ENCODE measurements around the gene PBX1.

PBX1 gene

DNA sequence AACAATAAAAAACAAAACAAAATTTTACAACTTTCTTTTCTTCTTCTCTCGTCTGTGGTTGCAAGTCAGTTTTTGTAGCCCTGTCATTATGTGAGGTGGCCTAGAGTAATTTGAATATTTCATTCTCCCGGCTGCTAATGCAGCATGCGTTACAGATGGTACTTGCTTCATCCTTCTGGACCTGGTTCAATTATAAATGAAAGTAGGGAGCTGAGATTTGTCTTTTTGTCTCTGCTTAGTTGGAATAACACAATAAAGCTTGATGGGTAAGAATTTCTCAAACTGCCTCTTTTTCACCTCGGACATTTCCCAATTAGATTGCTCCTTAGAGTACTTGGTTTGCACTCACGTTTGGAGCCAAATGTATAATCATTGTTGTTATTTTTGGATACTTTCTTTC, 201.6 kb downstream of the PBX1 start:
- Mint-ChIP-seq H3K9me3 (peaks cover 7% of the 10 kb centered on the region), H3K27me3 (no peaks in the 10 kb centered on the region), H3K27ac (no peak overlapping the region), H3K36me3 (no peaks in the 10 kb centered on the region), H3K4me3 (no peak overlapping the region), H3K4me1 (no peaks in the 10 kb centered on the region)

DNA sequence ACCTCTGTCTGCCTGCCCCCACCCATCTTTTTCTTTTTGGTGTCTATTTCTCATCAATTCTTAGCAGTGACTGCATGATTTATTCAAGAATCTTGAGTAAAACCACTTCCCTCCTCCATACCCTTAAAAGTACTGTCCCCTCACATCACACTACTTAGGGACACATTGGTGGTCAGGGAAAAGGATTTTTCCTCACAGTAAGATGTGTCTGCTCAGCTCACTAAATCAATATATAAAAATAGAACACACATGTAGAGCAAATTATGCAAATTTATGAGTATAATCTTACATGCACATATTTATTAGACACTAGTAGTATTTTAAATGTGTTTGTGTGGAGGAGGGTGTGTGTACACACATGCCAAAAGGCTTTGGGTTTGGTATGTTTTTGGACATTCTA, 202.0 kb downstream of the PBX1 start:
- Mint-ChIP-seq H3K4me3 (no peak overlapping the region), H3K9me3 (peaks cover 7% of the 10 kb centered on the region), H3K4me1 (no peaks in the 10 kb centered on the region), H3K36me3 (no peaks in the 10 kb centered on the region), H3K27ac (no peak overlapping the region), H3K27me3 (no peaks in the 10 kb centered on the region)

DNA sequence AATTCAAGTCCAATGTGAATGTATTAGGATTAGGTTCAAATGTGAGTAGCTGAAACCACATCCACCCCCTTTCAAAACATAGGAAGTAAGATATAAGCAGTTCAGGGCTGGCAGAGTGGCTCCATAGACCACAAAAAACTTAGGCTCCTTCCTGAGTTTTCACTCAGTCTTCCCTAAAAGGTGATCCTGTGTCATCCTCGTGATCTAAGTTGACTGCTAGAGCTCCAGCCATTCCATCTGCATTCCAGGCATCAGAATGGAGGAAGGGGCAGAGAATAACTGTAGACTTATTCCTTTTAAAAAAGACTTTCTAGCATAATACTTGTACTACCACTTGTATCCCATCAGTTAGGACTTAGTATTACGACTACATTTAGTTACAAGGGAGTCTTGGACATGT, 204.1 kb downstream of the PBX1 start:
- H3K27ac Mint-ChIP-seq, result no peak overlapping the region
- no peaks in the 10 kb centered on the region for H3K36me3 Mint-ChIP-seq
- peaks cover 7% of the 10 kb centered on the region for H3K9me3 Mint-ChIP-seq
- H3K4me3 Mint-ChIP-seq, result no peak overlapping the region
- no peaks in the 10 kb centered on the region for H3K27me3 Mint-ChIP-seq
- no peaks in the 10 kb centered on the region for H3K4me1 Mint-ChIP-seq

- no peaks in the 10 kb centered on the region for H3K27me3 Mint-ChIP-seq
- no peak overlapping the region for H3K4me3 Mint-ChIP-seq
- no peaks in the 10 kb centered on the region for H3K36me3 Mint-ChIP-seq
- no peak overlapping the region for H3K27ac Mint-ChIP-seq
- no peaks in the 10 kb centered on the region for H3K4me1 Mint-ChIP-seq
- peaks cover 7% of the 10 kb centered on the region for H3K9me3 Mint-ChIP-seq
Observed at GRCh38 chr1:164764333-164764732, 205.3 kb downstream of the PBX1 start.

- Mint-ChIP-seq H3K9me3 (peaks cover 7% of the 10 kb centered on the region), H3K27ac (no peak overlapping the region), H3K36me3 (no peaks in the 10 kb centered on the region), H3K27me3 (no peaks in the 10 kb centered on the region), H3K4me1 (no peaks in the 10 kb centered on the region), H3K4me3 (no peak overlapping the region)
Observed at GRCh38 chr1:164765557-164765956, 206.6 kb downstream of the PBX1 start.

DNA sequence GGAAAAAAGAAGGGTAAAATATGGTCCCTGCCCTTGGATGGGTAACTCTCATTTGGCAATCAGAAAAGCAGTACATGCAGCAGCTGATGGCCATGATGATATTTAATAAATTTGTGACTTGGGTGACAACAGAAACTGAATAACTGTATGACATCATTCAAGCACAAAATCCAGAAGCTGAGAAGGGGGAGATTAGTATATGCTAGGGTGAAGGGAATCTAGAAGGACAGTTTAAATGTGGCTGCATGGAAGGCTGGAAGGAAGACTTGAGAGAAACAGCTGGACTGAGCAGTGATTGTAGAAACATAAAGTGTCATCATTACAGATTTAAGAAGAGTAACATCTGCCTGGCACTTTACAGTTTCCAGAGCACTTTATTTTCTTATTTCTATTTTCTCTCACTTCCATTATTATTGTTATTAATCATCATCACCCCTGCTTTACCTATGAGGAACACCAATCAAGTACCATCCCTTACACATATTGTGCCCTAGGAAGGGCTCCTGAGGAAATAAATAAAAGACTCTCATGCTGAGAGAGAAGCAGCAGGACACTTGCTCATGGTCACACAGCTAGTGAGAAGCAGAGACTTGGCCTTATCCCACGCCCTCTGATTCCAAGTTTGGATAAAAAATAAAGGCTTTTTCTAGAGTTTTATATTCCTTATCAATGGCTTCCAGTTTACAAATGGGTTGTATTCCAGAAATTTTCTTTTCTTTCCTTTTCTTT, 207.2 kb downstream of the PBX1 start:
- Mint-ChIP-seq H3K36me3 (no peaks in the 10 kb centered on the region), H3K4me3 (no peak overlapping the region), H3K27ac (no peak overlapping the region), H3K27me3 (no peaks in the 10 kb centered on the region), H3K4me1 (no peaks in the 10 kb centered on the region), H3K9me3 (peaks cover 7% of the 10 kb centered on the region)

GRCh38 chr1:164767752-164768402, 208.9 kb downstream of the PBX1 start:
- H3K9me3 Mint-ChIP-seq, result no peaks in the 10 kb centered on the region
- no peaks in the 10 kb centered on the region for H3K36me3 Mint-ChIP-seq
- no peaks in the 10 kb centered on the region for H3K27me3 Mint-ChIP-seq
- H3K27ac Mint-ChIP-seq, result no peak overlapping the region
- H3K4me1 Mint-ChIP-seq, result no peaks in the 10 kb centered on the region
- no peak overlapping the region for H3K4me3 Mint-ChIP-seq

DNA sequence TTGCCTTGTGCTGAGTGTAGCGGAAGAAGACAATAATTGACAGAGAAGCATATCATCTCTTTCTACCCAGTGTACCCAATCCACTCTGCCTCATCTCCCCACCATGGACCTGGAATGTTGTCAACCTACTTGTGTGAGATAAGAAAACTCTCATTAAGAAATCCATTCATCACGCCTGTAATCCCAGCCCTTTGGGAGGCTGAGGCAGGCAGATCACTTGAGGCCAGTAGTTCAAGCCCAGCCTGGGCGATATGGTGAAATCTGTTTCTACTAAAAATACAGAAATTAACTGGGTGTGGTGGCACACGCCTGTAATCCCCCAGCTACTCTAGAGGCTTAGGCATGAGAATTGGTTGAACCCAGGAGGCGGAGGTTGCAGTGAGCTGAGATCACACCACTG, 209.6 kb downstream of the PBX1 start:
- Mint-ChIP-seq H3K4me1 (no peaks in the 10 kb centered on the region), H3K4me3 (no peak overlapping the region), H3K27me3 (no peaks in the 10 kb centered on the region), H3K27ac (no peak overlapping the region), H3K9me3 (no peaks in the 10 kb centered on the region), H3K36me3 (no peaks in the 10 kb centered on the region)

DNA sequence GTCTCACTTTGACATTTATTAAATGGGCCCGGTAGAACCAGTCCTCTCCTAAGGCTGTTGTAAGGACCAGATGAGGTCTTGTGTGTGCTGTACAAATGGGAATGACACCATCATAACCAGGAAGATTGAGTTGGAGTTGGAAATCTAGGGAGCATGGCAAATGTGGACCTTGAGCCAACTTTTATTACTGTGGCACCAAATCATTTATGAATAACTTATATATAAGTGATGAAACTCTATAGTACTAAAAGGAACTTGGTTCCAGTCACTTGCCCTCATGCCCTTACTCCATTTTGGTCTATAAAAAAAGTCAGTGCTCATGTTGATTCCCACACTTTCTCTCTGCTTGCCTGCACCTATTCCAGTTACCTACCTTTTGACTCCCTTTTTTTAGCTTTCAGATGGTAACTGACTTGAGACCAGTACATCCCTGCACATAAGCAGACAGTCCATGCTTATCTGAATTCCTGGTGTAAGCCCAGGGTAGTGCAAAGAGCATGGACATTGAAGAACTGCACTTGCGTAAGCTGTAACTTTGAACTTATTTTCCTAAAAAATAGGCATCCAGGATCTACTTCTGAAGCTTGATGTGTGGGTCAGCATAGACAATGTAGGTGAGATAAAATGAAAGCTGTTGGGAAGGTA, 210.6 kb downstream of the PBX1 start:
- Mint-ChIP-seq H3K9me3 (no peaks in the 10 kb centered on the region), H3K27ac (no peak overlapping the region), H3K4me1 (no peaks in the 10 kb centered on the region), H3K36me3 (no peaks in the 10 kb centered on the region), H3K4me3 (no peak overlapping the region), H3K27me3 (peaks cover 2% of the 10 kb centered on the region)

DNA sequence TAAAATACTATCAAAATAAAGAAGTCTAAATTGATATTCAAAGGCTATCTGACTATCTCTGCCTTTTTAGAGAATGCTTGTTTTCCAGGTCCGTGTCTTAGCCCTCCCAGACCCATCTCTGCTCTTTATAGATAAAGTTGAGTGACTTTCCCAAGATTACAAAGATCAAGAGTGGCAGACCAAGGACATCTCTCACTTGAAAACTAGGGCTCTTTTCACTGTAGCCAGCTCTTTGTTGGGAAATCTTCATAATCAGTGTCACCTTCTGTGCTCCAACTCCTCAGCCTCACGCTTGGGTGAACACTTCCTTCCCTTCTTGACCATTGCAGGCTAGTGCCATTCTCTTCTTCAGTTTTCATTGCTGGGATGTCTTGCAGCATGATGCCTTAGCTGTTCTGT, 211.1 kb downstream of the PBX1 start:
- Mint-ChIP-seq H3K36me3 (no peaks in the 10 kb centered on the region), H3K4me1 (no peaks in the 10 kb centered on the region), H3K4me3 (no peak overlapping the region), H3K27ac (no peak overlapping the region), H3K9me3 (no peaks in the 10 kb centered on the region), H3K27me3 (peaks cover 6% of the 10 kb centered on the region)

- no peak overlapping the region for H3K27ac Mint-ChIP-seq
- H3K4me1 Mint-ChIP-seq, result no peaks in the 10 kb centered on the region
- no peaks in the 10 kb centered on the region for H3K36me3 Mint-ChIP-seq
Observed at GRCh38 chr1:164771041-164771618, 212.1 kb downstream of the PBX1 start.

DNA sequence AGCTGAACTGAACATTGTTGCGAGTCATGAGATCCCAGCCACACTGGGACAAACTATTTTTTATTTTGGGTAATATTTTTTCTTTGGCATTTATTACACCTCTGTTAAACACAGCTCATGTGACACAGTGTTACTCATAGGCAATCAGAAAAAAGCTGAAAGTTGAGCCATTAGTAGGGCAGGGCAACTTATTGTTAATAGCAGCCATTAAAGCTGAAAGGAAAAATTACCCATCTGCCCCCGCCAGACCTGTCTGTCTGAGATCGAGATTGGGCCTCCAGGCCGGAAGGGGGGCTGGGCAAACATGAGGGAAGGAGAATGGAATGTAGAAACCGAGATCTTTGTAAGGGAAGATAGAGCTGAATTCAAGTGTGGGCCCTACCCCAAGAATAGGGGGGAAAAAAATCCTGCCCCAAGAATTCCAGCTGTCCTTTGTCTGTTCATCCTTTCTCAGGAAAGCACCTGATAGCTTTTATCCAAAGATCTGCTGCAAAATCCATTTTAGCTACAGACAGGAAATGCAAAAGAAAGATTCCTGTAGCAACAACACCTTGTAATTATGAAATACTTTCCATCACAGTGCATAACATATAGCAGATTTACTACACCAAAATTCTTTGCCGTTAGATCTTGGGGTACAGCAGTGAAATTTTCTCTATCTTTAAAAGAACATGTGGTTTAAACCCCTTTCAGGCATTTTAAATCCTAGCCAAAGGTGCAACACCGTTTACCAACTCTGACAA, 212.8 kb downstream of the PBX1 start:
- Mint-ChIP-seq H3K36me3 (no peaks in the 10 kb centered on the region), H3K27me3 (peaks cover 8% of the 10 kb centered on the region), H3K4me1 (no peaks in the 10 kb centered on the region), H3K4me3 (no peak overlapping the region), H3K27ac (no peak overlapping the region), H3K9me3 (no peaks in the 10 kb centered on the region)

More at GRCh38 chr1:164771041-164771618, 212.1 kb downstream of the PBX1 start:
- H3K9me3 Mint-ChIP-seq, result no peaks in the 10 kb centered on the region
- H3K27me3 Mint-ChIP-seq, result peaks cover 8% of the 10 kb centered on the region
- H3K4me3 Mint-ChIP-seq, result no peak overlapping the region

- Mint-ChIP-seq H3K27ac (no peak overlapping the region), H3K4me3 (no peak overlapping the region), H3K4me1 (no peaks in the 10 kb centered on the region), H3K9me3 (no peaks in the 10 kb centered on the region), H3K27me3 (peaks cover 8% of the 10 kb centered on the region), H3K36me3 (no peaks in the 10 kb centered on the region)
Observed at GRCh38 chr1:164772635-164773034, 213.7 kb downstream of the PBX1 start.

DNA sequence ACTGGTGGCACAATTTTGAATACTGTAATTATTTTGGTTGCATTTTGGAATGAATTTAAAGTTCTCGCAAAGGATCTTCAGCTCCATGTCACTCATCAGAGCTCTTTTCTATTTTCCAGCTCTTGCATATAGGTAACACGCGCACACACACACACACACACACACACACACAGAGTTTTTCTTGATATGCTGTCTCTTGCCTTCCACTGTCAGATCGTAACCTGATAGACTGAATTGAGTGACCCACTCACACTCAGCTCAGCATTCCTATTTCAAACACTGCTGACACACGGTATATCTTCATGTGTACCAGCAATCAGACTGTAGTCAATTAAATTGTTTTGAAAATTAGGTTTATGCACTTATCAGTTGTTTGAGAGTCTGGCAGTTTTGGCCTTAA, 214.1 kb downstream of the PBX1 start:
- no peaks in the 10 kb centered on the region for H3K36me3 Mint-ChIP-seq
- no peak overlapping the region for H3K27ac Mint-ChIP-seq
- H3K4me3 Mint-ChIP-seq, result no peak overlapping the region
- no peaks in the 10 kb centered on the region for H3K4me1 Mint-ChIP-seq
- peaks cover 8% of the 10 kb centered on the region for H3K27me3 Mint-ChIP-seq
- H3K9me3 Mint-ChIP-seq, result no peaks in the 10 kb centered on the region

DNA sequence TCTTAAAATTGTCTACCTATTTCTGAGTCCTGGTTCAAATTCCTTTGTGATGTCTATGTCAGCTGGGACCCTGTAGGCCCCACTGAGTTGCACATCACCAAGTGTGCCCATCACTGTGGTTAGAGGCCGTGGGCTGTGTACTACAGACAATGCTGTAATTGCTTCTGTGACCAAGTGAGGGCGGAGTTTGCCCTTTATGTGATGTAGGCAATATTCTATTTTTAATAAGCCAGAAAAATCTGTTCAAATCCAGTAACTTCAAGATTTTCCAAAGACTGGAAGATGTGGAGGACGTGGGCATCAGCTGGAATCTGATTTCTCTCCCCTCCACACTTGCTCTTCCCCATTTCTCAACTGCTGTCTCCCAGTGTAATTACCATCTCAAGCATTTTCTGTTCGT, 215.4 kb downstream of the PBX1 start:
- Mint-ChIP-seq H3K9me3 (no peaks in the 10 kb centered on the region), H3K4me3 (no peak overlapping the region), H3K27me3 (peaks cover 8% of the 10 kb centered on the region), H3K4me1 (no peaks in the 10 kb centered on the region), H3K27ac (no peak overlapping the region), H3K36me3 (no peaks in the 10 kb centered on the region)
